Measurements from ENCODE around the gene C1QTNF6. TPM values are rescaled to one million over a fixed set of nuclear protein-coding genes. Genes with fewer than 3 reads are reported as not detected.

C1QTNF6 gene
- total and polyA plus RNA-seq, 2 donors (not counting 3 experiments of a cell fraction or from before 2014, with no cell fraction given) = 20.2 to 27.6 TPM

DNA sequence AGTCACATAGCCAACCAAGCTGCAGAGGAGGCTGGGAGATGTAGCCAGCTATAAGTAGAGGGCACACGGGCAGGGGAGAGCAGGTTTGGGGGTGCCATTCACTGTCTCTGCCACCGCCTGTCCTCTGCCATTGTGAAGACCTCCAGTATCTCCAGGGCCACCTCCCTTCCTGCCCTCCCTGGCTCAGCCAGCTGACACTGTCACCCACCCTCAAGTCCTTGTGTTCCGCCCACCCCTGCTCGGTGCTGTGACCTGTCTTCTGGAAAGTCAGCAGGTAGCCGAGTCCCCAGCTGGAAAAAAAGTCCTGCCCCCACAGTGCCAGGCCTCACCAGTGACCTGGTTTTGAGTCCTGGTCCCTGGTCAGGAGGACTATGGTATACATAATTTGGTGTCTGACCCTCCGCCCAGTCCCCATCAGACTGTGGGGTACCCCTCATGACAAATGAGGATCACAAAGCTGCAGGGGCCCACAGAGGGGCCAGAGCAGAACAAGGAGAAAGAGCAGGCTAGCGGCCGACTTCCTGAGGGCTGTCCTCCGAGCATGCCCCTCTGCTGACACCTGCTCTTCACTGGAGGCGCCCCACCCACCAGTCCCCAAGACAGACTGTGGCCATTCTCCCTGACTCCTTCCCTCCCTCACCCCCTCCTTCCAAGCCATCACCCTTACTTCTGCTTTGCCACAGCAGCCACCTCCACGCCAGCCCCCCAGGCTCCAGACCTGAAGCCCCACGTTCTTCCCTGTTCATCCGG, 31.2 kb downstream of the C1QTNF6 start:
- H4K20me1 ChIP-seq (replicated peaks; ENCODE audit: control insufficient read depth, extremely low read depth, insufficient read depth, low read length) = no peaks in the 10 kb centered on the region
- BruUV-seq (replicated peaks) = no TSS peak
- H3K79me2 ChIP-seq (ENCODE audit: control insufficient read depth, insufficient read depth, low read length) = no peaks in the 10 kb centered on the region
- H3K27ac ChIP-seq (ENCODE audit: insufficient read depth, low read depth, low read length) = no peak overlapping the region
- dilution Hi-C loops (cut with MboI; ENCODE audit: extremely low pct_ligation_motif_present, low sequenced_read_pairs) (no loop called here), intact Hi-C loops (cut with micrococcal nuclease) (no loop called here)
- H3K9me1 ChIP-seq (replicated peaks; ENCODE audit: control insufficient read depth, extremely low read depth, insufficient read depth, low read length) = no peaks in the 10 kb centered on the region
- H3K27me3 ChIP-seq (ENCODE audit: control insufficient read depth in 2 of 2, insufficient read depth in 2 of 2, low read length in 2 of 2) = peaks cover 0 to under 1% of the 10 kb centered on the region in 2 experiments
- no peak overlapping the region for H3K4me3 ChIP-seq (replicated peaks in 1 of 3; ENCODE audit: insufficient read depth in 1 of 3, low read depth in 1 of 3, low read length in 3 of 3)
- POLR2A ChIA-PET = no interaction called here
- FAIRE-seq (no peak), DNase-seq (ENCODE audit: low read depth, low spot score) (no peak)
- no peaks in the 10 kb centered on the region for H3K9me3 ChIP-seq (replicated peaks; ENCODE audit: control insufficient read depth, insufficient read depth, low read length)
- H3K36me3 ChIP-seq (ENCODE audit: control insufficient read depth in 2 of 2, extremely low read depth in 1 of 2, insufficient read depth in 2 of 2, low read length in 2 of 2) = no peaks in the 10 kb centered on the region
- H3K4me1 ChIP-seq (ENCODE audit: control insufficient read depth, extremely low read depth, insufficient read depth, low read length) = no peaks in the 10 kb centered on the region
- CTCF ChIA-PET = interaction anchor here (1.6 kb wide), 1 partner anchor 43 kb away, joined by 7 read pairs; no protein-coding TSS in a partner anchor
- no peak overlapping the region for H3K9ac ChIP-seq (replicated peaks; ENCODE audit: extremely low read depth, insufficient read depth, low read length)
- H3K4me2 ChIP-seq (ENCODE audit: insufficient read depth, low read length) = no peak overlapping the region
- no peak overlapping the region for H2AFZ ChIP-seq (ENCODE audit: low read depth, low read length)
- TF ChIP-seq FOS (IDR thresholded peaks at IDR 0.05; ENCODE audit: borderline replicate concordance, insufficient read depth, low read length) (no peak), JUN (IDR thresholded peaks at IDR 0.05; ENCODE audit: borderline replicate concordance, insufficient read depth, insufficient read length, low read depth) (no peak), EZH2 (IDR thresholded peaks at IDR 0.05; ENCODE audit: borderline replicate concordance, low read depth, low read length, severe bottlenecking) (no peak), POLR2A (IDR thresholded peaks at IDR 0.05; ENCODE audit: low read depth, low read length) (no peak), MYC (IDR thresholded peaks at IDR 0.05; ENCODE audit: low read depth, low read length) (no peak), GATA2 (IDR thresholded peaks at IDR 0.05; ENCODE audit: insufficient read depth, insufficient read length, low read depth, low read length) (no peak), POLR2AphosphoS5 (IDR thresholded peaks at IDR 0.05; ENCODE audit: insufficient read depth, low read depth, low read length) (no peak)
- TF ChIP-seq, protein P1, sequence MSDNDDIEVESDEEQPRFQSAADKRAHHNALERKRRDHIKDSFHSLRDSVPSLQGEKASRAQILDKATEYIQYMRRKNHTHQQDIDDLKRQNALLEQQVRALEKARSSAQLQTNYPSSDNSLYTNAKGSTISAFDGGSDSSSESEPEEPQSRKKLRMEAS (IDR thresholded peaks at IDR 0.05; ENCODE audit: insufficient read depth, insufficient read length) = no peak
- TF ChIP-seq, protein P2, sequence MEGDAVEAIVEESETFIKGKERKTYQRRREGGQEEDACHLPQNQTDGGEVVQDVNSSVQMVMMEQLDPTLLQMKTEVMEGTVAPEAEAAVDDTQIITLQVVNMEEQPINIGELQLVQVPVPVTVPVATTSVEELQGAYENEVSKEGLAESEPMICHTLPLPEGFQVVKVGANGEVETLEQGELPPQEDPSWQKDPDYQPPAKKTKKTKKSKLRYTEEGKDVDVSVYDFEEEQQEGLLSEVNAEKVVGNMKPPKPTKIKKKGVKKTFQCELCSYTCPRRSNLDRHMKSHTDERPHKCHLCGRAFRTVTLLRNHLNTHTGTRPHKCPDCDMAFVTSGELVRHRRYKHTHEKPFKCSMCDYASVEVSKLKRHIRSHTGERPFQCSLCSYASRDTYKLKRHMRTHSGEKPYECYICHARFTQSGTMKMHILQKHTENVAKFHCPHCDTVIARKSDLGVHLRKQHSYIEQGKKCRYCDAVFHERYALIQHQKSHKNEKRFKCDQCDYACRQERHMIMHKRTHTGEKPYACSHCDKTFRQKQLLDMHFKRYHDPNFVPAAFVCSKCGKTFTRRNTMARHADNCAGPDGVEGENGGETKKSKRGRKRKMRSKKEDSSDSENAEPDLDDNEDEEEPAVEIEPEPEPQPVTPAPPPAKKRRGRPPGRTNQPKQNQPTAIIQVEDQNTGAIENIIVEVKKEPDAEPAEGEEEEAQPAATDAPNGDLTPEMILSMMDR (IDR thresholded peaks at IDR 0.05; ENCODE audit: extremely low read depth in 1 of 2, insufficient read depth in 1 of 2, low read depth in 1 of 2, low read length in 2 of 2) = no peak

Measured in endothelial cell of umbilical vein (primary cell).